GM21515 (cell line): ENCODE measurements around the gene MYL4.
"Not testable (repeated sequence)": the region's sequence is repeated elsewhere in the genome, so short reads cannot be mapped to it uniquely, and the experiment has no call there.

Experiments
- ATAC-seq: cut with Tn5 transposase; IDR thresholded peaks from one replicate; pipeline ENCODE4 v1.9.1; 2021; ENCODE audit not compliant: unreplicated experiment

MYL4 gene

DNA sequence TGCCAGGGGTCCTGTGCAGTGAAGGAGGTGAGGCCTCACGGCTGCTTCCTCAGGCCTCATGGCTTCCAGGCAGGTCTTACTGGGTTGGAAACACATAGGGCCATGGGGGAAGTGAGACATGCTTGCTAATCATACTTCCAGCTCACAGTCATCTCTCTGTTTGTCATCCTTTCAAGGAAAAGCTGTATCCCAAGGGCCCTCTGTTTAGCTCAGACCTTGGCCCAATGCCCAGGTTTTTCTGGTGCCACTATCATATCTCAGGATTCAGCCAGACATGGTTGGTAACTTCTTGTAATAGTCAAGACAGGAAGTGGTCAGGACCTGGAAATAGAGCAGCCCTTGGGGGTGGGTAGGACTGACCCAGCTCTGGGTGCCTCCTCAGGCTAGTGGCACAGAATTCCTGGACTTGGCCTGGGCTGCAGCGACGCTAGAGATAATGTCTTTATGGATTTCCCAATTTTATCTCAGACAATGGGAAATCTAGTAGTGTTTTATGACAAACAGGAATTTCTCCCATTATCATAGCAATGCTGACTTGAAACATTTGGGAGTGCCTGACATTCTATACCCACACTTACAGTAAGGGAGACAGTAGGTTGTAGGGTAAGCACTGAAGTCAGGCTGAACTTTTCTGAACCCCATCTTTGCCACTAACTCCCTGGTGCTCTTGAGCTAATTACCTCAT is 31.0 kb downstream of the MYL4 start:
- ATAC-seq: no peak

DNA sequence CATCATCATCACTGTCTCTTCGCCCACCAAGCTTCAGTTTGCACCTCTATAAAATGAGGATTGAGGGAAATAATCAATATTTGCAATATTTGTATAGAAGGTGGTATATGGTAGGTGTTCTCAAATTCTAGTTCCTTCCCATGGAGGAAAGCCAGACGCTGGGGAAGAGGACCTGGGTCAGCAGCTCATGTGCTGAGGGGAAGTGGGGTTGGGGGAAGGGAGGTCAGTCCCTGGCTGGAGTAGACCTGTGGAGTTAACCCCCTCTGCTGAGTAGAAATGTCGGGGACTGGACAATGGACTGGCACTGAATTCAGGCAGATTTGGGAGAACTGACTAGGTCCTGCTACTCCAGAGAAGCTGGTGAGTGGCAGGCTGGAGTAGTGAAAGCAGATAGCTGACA is 31.7 kb downstream of the MYL4 start:
- ATAC-seq: no peak

DNA sequence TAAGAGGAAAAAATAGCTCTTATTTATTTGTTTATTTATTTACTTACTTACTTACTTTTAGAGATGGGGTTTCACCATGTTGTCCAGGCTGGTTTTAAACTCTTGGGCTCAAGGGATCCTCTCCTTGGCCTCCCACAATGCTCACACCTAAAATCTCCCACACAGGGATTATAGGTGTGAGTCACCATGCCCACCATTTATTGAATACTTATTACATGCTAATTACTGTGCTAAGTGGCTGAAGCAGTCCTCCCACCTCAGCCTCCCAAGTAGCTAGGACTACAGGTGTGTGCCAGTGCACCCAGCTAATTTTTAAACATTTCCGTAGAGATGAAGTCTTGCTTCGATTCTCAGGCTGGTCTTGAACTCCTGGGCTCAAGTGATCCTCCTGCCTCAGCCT is 33.5 kb downstream of the MYL4 start:
- no peak for ATAC-seq

DNA sequence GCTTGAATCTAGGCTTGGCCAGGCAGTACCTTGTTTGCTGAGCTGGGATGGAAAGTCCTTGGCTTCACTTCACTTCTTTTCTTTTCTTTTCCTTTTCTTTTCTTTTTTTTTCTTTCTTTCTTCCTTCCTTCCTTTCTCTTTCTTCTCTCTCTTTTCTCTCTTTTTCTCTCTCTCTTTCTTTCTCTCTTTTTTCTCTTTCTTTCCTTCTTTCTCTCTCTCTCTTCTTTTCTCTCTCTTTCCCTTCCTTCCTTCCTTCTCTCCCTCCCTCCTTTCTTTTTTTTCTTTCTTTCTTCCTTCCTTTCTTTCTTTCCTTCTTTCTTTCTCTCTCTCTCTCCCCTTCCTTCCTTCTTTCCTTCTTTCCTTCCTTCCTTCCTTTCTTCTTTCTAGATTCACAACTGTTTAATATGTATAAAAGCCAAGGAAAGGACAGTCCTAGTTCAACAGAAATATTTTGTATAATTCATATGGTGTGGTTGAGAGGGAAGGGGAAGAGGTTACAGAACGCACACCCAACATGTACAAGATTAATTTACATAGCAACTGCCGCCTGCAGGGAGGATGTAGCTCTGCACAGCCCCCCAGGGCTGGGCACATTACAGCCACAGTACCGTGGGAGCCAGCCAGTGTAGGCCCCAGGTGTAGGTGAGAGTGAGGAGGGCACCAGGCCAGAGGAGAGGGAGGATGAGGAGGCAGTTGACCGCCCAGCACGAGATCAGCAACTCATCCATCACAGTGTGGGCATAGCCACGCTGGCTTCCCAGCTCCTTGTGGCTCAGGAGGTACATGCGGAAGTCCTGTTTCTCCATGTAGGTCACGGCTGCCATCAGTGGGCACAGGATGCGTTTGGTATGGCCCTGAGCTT is 34.8 kb downstream of the MYL4 start:
- no peak for ATAC-seq

DNA sequence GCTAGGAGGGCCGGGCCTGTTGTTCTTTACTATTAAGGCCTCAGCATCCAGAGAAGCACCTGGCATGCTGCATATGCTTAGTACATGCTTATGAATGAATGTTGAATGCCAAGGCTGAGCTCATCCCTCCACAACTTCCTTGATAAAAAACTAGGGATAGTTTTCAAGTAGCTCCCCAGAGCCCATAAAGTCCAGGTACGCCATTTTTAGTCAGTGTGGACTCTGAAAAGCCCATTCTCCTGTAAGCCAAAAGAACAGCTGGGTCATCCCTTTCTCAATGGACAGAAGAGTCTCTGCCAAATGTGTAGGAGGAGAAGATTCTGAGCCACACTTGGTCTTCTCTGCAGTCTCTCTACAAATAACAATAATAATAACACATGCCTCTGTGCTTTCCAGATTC is 35.5 kb downstream of the MYL4 start:
- ATAC-seq: no peak

DNA sequence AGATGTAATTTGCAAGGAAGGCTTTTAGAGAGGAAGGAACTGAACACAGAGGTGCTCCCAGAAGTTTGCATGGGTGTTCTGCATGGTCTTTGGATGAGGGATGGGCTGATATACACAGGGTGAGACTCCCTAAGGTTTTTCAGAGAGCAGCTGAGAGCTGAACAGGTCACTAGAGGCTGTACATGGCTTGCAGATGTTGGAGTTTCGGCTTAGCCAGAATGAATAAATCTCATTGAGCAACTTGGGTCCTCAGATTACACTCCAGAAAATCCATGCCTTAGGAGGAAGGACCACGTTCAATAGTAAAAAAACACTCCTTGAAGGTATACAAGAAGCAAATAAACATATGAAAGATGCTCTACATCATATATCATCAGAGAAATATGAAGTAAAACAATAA is 37.0 kb downstream of the MYL4 start:
- no peak for ATAC-seq

DNA sequence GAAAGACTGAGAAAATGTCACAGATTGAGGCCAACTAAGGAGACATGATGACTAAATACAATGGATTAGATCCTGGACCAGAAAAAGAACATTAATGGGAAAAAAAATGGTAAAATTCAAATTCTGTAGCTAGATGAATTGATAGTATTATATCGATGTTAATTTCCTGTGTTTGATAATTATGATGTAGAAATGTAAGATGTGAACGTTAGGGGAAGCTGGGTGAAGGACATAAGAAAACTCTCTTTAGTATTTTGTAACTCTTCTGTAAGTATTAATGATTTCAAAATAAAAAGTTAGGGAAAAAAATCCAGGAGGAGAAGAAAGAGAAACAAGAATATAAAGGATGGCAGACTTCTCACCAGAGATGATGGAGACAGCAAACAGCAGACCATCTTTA is 41.7 kb downstream of the MYL4 start:
- ATAC-seq: no peak

DNA sequence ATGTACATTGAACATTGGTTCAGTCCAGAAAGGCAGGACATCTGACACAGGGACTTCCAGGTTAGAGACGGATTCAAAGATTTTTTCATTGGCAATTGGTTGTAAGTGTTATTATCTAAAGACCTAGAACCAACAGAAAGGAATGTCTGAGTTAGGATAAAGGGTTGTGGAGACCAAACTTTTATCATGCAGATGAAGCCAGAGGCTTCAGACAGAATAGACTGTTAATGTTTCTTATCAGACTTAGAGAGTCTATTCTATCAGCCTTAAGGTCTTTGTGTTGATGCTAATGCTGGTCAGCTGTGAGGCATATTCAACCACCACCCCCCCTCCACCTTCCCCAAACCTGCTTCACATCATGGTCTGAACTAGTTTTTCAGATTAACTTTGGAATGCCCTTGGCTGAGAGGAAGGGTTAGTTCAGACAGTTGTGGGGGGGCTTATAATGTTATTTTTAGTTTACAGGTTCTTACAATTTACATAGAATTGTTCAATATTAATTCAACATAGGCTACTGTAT is 42.3 kb downstream of the MYL4 start:
- ATAC-seq: no peak

DNA sequence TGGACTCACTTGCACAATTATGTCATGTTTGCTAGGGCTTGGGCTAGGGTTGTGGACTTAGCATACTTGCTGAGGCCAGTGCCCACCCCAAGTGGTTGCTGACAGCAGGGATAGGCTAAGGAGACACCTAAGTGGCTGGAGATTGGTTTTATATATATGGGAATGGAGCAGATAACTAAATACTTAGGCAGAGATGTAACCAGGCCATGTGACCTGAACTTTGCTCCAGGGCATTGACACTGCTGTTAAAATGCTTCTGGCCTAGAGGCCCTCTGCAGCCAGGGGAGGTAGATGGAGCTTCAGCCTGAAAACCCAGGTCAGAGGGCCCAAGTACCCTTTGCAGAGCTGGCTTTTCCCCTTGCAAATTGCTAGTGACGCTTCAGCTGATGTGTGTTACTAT is 43.1 kb downstream of the MYL4 start:
- ATAC-seq: no peak

DNA sequence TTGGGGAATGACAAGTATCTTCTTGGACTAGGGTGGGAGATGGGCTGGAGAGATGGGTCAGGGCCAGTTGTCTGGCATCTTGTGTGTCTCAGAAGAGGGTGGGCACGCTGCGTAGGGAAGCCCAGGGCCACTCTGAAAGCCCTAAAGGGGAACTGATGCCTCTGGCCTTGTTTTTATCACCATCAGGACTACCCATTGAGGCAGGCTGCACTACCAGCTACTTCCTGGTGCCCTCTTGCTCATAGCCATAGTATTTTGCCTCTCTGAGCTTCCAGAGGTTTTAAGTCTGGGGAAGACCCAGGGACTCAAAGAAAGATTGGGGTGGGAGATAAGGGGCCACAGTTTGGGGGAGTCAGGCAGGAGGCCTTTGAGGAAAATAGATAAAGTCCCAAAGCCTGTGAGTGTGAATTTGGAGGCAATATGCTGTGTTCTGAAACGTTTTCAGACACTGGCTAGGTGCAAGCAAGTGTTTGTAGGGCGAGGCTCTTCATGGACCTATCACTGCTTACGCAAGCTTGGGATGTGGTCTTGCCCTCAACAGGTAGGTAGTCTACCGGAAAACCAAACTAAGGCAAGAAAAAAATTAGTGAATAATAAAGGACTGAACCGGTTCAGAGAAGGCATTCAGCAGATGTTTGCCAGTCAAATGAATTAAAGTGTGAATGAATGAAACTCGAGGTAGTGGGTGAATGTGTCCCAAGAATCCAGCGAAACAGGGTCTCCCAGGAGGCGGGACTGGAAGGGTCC is 43.8 kb downstream of the MYL4 start:
- no peak for ATAC-seq

DNA sequence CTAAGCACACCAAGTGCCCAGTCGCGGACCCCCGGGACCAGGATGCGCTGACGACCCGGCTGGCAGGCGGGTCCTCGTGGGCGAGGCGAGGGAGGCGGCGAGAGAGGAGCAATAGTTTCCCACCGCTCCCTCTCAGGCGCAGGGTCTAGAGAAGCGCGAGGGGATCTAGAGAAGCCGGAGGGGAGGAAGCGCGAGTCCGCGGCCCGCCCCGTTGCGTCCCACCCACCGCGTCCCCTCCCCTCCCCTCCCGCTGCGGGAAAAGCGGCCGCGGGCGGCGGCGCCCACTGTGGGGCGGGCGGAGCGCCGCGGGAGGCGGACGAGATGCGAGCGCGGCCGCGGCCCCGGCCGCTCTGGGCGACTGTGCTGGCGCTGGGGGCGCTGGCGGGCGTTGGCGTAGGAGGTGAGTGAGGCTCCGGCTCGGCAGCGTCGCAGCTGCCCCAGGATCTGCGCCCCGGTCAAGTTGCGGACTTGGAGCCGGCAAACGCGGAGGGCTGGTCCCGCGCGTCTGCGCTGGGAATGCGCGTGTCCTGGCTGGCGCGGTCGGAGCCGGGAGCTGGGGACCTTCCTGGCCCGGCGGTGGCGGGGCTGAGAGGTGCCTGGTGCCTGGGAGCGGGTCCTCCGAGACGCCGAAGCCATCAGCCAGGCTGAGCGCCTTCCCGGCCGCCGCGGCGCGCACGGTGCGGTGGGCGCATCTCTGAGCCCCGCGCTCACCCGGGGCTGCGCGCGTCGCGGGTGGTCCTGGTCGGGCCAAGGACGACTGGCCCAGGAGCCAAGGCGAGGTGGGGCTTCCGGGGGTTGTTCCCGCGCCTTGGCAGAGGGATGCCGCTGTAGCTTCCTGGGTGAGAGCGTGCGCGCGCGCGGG is 44.6 kb downstream of the MYL4 start, which contains the start of gene ITGB3:
Gene ITGB3, plus strand, starts transcription at position 287 of the 862 bp plus-strand sequence. Its CDS starts 35 bp downstream, at position 322.
- ATAC-seq: no peak

DNA sequence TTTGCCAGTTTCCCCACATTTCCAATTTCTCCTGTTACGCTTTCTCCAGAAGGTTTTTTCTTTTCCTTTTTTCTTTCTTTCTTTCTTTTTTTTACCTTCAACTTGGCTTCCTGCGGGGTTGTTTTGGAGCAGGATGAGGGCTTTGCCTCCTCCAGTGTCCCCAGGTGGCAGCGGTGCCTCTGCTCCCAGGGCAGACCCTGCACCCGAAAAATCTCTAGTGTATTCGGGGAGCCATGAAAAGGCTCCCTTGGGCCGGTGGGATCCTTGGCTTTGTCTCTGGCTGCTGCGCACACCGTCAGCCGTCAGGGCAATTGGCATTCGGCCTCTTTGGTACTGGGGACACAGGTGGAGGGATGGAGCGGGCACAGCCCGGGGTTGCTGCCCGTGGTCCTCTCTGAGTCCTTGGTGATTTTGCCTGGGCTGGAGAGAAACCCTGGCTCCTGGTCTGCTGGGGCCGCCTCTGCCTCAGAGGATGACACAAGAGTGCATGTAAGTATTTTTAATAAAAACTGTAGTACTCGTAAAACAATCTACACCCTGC is 45.3 kb downstream of the MYL4 start:
- ATAC-seq: no peak

DNA sequence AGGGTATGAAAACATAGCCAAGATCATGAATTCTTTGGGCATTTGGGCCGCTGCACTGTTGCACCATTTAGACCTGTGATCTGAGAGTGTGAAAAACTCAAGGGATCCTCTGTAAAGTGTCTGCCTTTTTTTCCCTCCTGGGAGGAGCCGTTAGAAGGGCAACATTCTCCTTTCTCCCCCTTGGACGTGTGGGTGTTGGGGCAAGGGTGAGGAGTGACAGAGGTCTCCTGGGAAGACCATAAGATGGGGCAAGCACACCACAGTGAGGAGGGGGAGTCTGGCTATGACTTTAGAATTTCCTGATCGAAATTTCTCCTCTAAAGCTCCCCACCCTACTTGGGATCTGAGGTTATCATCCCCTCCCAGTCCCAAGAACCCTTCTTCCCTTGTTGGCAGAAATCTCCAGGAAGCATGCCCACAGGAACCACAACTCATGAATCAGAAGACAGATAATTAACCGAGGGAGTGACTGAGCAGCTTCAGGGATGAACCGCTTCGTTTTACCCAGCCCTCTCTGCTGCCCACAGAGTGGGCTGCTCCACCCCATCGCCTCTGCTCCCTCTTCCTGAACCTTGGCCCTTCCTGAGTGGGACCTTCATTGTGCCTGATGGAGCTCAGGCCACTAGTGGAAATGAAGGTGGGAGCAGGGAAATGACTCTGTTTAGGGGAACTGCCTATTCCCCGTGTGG is 48.6 kb downstream of the MYL4 start:
- no peak for ATAC-seq

DNA sequence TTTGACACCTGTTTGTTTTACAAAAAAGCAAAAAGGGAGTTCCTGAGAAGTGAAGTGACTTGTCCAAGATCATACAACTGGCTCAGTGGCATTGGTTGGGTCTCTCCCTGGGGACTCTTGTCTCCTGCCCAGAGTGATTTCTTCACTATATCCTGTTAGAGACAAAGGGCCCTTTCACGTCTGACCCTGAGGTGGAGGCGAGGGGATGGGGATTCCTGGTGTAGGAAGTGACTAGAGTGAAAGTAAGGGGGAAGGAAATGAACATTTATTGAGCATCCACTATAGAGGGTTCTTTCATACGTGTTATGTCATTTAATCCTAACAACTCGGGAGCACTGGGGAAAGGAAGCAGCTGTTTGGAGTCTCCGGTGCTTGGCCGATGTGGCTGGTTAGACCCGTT is 53.4 kb downstream of the MYL4 start:
- no peak for ATAC-seq

DNA sequence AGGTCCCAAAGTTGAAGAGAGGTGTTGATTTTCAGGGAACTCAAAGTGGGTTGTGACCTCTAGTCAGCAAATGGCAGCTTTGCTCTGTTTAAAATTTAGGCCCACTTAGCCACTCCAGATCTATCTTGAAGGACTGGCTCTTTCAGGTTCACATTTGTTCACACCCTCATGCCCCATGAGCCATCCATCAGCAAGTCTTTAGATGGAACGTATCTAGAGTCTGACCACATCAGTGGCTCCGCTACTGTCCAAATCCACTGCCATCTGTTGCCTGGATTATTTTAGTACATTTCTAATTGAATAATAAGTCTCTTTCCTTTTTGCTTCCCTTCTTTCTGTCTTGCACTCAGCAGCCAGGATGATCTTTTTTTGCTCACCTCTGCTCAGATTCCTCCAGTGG is 55.0 kb downstream of the MYL4 start:
- ATAC-seq: no peak

DNA sequence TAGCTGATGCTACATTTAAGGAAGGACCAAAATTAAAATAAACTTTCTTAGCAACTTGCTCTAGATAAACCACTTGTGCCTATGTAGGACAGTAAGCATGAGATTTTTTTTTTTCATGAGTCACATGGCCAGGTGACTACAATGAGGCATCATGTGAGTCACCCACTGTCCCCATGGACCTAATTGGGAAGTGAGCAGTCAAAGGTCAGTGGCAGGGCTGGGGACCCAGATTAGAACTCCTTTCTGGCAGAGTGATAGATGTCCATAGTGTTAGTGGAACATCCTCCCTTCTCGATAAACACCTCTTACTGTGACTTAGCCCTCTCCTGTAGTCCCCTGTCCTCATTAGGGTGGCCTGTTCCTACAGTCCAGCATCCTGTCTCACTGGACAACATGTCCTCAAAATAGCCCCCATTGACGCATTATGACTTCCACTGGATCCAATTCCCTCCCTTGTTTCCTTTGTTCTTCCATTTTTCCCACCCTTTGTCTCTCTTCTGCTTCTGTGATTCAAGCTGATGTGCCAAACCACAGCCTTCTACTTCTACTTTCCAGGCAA is 56.9 kb downstream of the MYL4 start:
- ATAC-seq: no peak

DNA sequence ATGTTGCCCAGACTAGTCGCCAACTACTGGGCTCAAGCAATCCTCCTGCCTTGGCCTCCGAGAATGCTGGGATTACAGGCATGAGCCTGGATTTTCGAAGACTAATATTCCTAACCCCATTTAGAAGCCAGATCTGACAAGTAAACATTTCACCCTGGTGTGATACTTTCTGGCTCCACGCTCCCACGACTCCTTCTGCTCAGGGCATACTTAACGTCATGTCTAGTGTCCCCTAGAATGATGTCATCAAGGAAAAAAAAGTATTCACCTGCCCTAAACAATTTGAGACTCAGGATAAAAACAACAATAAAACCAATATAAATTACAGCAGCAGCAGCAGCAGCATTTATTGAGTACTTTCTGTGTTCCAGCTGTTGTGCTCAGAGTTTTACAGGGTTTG is 57.6 kb downstream of the MYL4 start:
- ATAC-seq: no peak

DNA sequence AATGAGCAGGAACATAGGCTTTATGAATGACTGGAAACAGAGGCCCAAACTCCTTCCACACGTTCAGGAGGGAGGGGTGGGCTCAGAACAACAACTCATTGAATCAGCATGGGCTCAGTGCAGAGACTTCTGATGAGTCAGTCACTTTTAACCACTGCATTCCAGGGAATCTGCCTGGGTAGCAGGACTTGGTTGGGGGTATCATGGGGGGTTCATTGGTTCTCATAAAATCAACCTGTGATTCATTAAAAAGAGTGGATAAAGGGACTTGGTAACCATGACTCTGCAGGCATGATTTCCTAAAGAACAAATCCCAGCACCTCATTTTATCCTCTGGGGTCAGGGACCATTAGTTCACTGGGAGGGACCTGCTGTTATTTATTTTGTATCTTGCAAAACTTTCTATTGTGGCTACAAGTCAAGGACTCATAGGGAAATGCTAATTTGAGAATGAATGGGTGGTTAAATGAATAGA is 58.2 kb downstream of the MYL4 start:
- no peak for ATAC-seq

DNA sequence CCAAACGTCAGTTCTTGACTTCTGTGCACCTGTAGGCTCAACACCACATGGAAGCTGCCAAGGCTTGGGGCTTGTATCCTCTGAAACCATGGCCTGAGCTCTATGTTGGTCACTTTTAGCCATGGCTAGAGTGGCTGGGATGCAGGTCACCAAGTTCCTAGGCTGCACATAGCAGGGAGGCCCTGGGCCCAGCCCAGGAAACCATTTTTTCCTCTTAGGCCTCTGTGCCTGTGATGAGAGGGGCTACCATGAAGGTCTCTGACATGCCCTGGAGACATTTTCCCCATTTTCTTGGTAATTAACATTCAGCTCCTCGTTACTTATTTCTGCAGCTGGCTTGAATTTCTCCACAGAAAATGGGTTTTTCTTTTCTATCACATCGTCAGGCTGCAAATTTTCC is 59.8 kb downstream of the MYL4 start:
- ATAC-seq: not testable (repeated sequence)
